IMR-90 (cell line): Measurements from ENCODE around the gene PMM1. TPM values are rescaled to one million over a fixed set of nuclear protein-coding genes. Genes with fewer than 3 reads are reported as not detected.
A peak's percentile ranks its signal among the peaks of the same experiment; 100 is the strongest.

Experiments
- ATAC-seq: fragments of 200-7000 bp; cut with Tn5 transposase; 2 replicates; pipeline ENCODE4 v1.9.1; 2020; ENCODE audit warnings: low read depth, mild to moderate bottlenecking, moderate library complexity
- BruUV-seq: library from RNA; stranded (reverse); fragments of 400-500 nt; replicated peaks from 2 replicates; lab custom pipeline; 2021; lab: Mats Ljungman, UMichigan
- CTCF ChIA-PET: fragments of 300-600 bp; formaldehyde crosslinking; extraction: SDS; loops from one replicate; lab custom pipeline; 2021; ENCODE audit warnings: antibody characterized with exemption; lab: Yijun Ruan, JAX
- POLR2A ChIA-PET: fragments of 300-600 bp; sonication (Branson Sonifier 250); formaldehyde crosslinking; loops from one replicate; lab custom pipeline; 2022; ENCODE audit warnings: antibody characterized with exemption; ENCODE audit not compliant: unreplicated experiment; lab: Charles Lee
- DNase-seq: peaks from one replicate; pipeline ENCODE4 v3.0.0; 2013
- H2AFZ ChIP-seq: replicated peaks from 2 replicates; pipeline ENCODE3; 2013; ENCODE audit warnings: low read length, mild to moderate bottlenecking; ENCODE audit not compliant: poor library complexity
- H2AK5ac ChIP-seq: 2 replicates; pipeline ENCODE4 v1.6.1; 2013; ENCODE audit warnings: low read depth, low read length, inconsistent platforms
- H2AK9ac ChIP-seq: replicated peaks from 2 replicates; pipeline ENCODE3; 2013; ENCODE audit warnings: mild to moderate bottlenecking, low read depth, low read length, moderate library complexity; ENCODE audit not compliant: poor library complexity
- H2BK120ac ChIP-seq: 2 replicates; pipeline ENCODE4 v1.6.1; 2013; ENCODE audit warnings: low read depth, low read length, inconsistent platforms
- H2BK15ac ChIP-seq: 3 replicates; pipeline ENCODE4 v1.6.1; 2013; ENCODE audit warnings: low read depth, low read length, inconsistent platforms
- H2BK20ac ChIP-seq: 2 replicates; pipeline ENCODE4 v1.6.1; 2013; ENCODE audit warnings: low read depth, mild to moderate bottlenecking, inconsistent platforms, low read length, moderate library complexity
- H2BK5ac ChIP-seq: 2 replicates; pipeline ENCODE4 v1.6.1; 2013; ENCODE audit warnings: mild to moderate bottlenecking, low read depth, low read length, inconsistent platforms; ENCODE audit not compliant: poor library complexity, severe bottlenecking
- H3K14ac ChIP-seq: replicated peaks from 2 replicates; pipeline ENCODE4 v1.6.1; 2013; ENCODE audit warnings: low read depth, low read length, inconsistent platforms
- H3K18ac ChIP-seq: 2 replicates; pipeline ENCODE4 v1.6.1; 2013; ENCODE audit warnings: low read depth, low read length, control low read depth
- H3K23ac ChIP-seq: 2 replicates; pipeline ENCODE4 v1.6.1; 2013; ENCODE audit warnings: low read depth, low read length, inconsistent platforms
- H3K27ac ChIP-seq: 2 replicates; pipeline ENCODE4 v1.5.1; 2013; ENCODE audit warnings: mild to moderate bottlenecking, control low read depth, low read length; ENCODE audit not compliant: insufficient read depth
- H3K27me3 ChIP-seq: 2 replicates; pipeline ENCODE4 v1.6.1; 2013; ENCODE audit warnings: low read length; ENCODE audit not compliant: control insufficient read depth, insufficient read depth
- H3K36me3 ChIP-seq: 2 replicates; pipeline ENCODE4 v1.6.1; 2013; ENCODE audit warnings: low read length, mixed read lengths; ENCODE audit not compliant: control insufficient read depth, insufficient read depth
- H3K4ac ChIP-seq: 2 replicates; pipeline ENCODE4 v1.6.1; 2013; ENCODE audit warnings: low read depth, low read length, inconsistent platforms
- H3K4me1 ChIP-seq: 2 replicates; pipeline ENCODE4 v1.6.1; 2013; ENCODE audit warnings: low read length, mixed read lengths; ENCODE audit not compliant: control insufficient read depth, insufficient read depth
- H3K4me2 ChIP-seq: 2 replicates; pipeline ENCODE4 v1.6.1; 2013; ENCODE audit warnings: low read depth, mild to moderate bottlenecking, control low read depth, low read length, moderate library complexity
- H3K4me3 ChIP-seq: 2 replicates; pipeline ENCODE4 v1.5.1; 2013; ENCODE audit warnings: low read depth, mild to moderate bottlenecking, control low read depth, low read length, moderate library complexity; ENCODE audit not compliant: insufficient read depth
- H3K56ac ChIP-seq: 2 replicates; pipeline ENCODE4 v1.6.1; 2013; ENCODE audit warnings: low read length, inconsistent platforms; ENCODE audit not compliant: insufficient read depth; ENCODE audit errors: extremely low read depth
- H3K79me1 ChIP-seq, 2 experiments: 2 replicates each; pipeline ENCODE4 v1.6.1; 2013; ENCODE audit warnings: low read length in 2 of 2, inconsistent platforms in 1 of 2, low read depth in 1 of 2
- H3K9ac ChIP-seq: 2 replicates; pipeline ENCODE4 v1.6.1; 2013; ENCODE audit warnings: low read depth, low read length, control low read depth
- H3K9me1 ChIP-seq: 2 replicates; pipeline ENCODE4 v1.6.1; 2013; ENCODE audit warnings: low read length, inconsistent platforms; ENCODE audit not compliant: insufficient read depth
- H3K9me3 ChIP-seq: 2 replicates; pipeline ENCODE4 v1.6.1; 2013; ENCODE audit warnings: low read length; ENCODE audit not compliant: control insufficient read depth, insufficient read depth
- H4K20me1 ChIP-seq: 2 replicates; pipeline ENCODE4 v1.6.1; 2013; ENCODE audit warnings: low read length, inconsistent platforms; ENCODE audit not compliant: insufficient read depth
- H4K5ac ChIP-seq: 2 replicates; pipeline ENCODE4 v1.6.1; 2013; ENCODE audit warnings: mild to moderate bottlenecking, low read depth, low read length, control low read depth
- H4K8ac ChIP-seq, 2 experiments: 2 replicates each; pipeline ENCODE4 v1.6.1; 2013; ENCODE audit warnings: low read depth in 2 of 2, low read length in 2 of 2, control low read depth in 1 of 2, inconsistent platforms in 1 of 2
- H4K91ac ChIP-seq: 2 replicates; pipeline ENCODE4 v1.6.1; 2013; ENCODE audit warnings: low read depth, low read length, inconsistent platforms; ENCODE audit not compliant: insufficient read depth
- BHLHE40 ChIP-seq: fragments of 150-350 bp; IDR thresholded peaks from 2 replicates; pipeline ENCODE4 v1.6.1; 2016; ENCODE audit warnings: mild to moderate bottlenecking, low read depth, low read length
- CEBPB ChIP-seq: IDR thresholded peaks from 2 replicates; pipeline ENCODE4 v1.6.1; 2012; ENCODE audit warnings: low read depth, low read length, improper control_type of control experiment
- CHD1 ChIP-seq: IDR thresholded peaks from 2 replicates; pipeline ENCODE4 v1.6.1; 2012; ENCODE audit warnings: low read depth, low read length, improper control_type of control experiment
- FOS ChIP-seq: fragments of 150-350 bp; IDR thresholded peaks from 2 replicates; pipeline ENCODE4 v1.6.1; 2016; ENCODE audit warnings: low read depth, low read length
- MAFK ChIP-seq: IDR thresholded peaks from 2 replicates; pipeline ENCODE4 v1.6.1; 2012; ENCODE audit warnings: low read depth, low read length, improper control_type of control experiment
- MAZ ChIP-seq: IDR thresholded peaks from 2 replicates; pipeline ENCODE4 v1.6.1; 2012; ENCODE audit warnings: low read depth, mild to moderate bottlenecking, low read length, improper control_type of control experiment, moderate library complexity, borderline replicate concordance
- MXI1 ChIP-seq: IDR thresholded peaks from 2 replicates; pipeline ENCODE4 v1.6.1; 2012; ENCODE audit warnings: low read depth, mild to moderate bottlenecking, low read length, moderate library complexity, borderline replicate concordance
- NFE2L2 ChIP-seq: fragments of 150-350 bp; IDR thresholded peaks from 2 replicates; pipeline ENCODE4 v1.6.1; 2016; ENCODE audit warnings: low read depth, mild to moderate bottlenecking, low read length
- POLR2A ChIP-seq: IDR thresholded peaks from 2 replicates; pipeline ENCODE4 v1.6.1; 2012; ENCODE audit warnings: mild to moderate bottlenecking, low read depth, low read length
- RAD21 ChIP-seq: IDR thresholded peaks from 2 replicates; pipeline ENCODE4 v1.6.1; 2012; ENCODE audit warnings: low read length, improper control_type of control experiment
- RCOR1 ChIP-seq: IDR thresholded peaks from 2 replicates; pipeline ENCODE4 v1.6.1; 2012; ENCODE audit warnings: mild to moderate bottlenecking, low read length, improper control_type of control experiment; ENCODE audit not compliant: insufficient replicate concordance
- RFX5 ChIP-seq: IDR thresholded peaks from 2 replicates; pipeline ENCODE4 v1.8.0; 2012; ENCODE audit warnings: low read depth, mild to moderate bottlenecking, low read length, moderate library complexity
- SMC3 ChIP-seq: fragments of 150-350 bp; IDR thresholded peaks from 2 replicates; pipeline ENCODE4 v1.6.1; 2016; ENCODE audit warnings: low read depth, mild to moderate bottlenecking, antibody characterized with exemption, low read length, moderate library complexity
- USF2 ChIP-seq: fragments of 150-350 bp; IDR thresholded peaks from 2 replicates; pipeline ENCODE4 v1.6.1; 2017; ENCODE audit warnings: mild to moderate bottlenecking, antibody characterized with exemption, low read length, low read depth
- WGBS, 2 experiments: methylation state at CpG; one replicate each; pipeline versions ENCODE4 v1.1.5 to v1.1.7; 2013; ENCODE audit warnings: missing lambda C conversion rate in 2 of 2; ENCODE audit not compliant: insufficient read length in 1 of 2; ENCODE audit errors: extremely low coverage in 2 of 2; 5-methylcytosine and 5-hydroxymethylcytosine counted together
- dilution Hi-C: fragments of 300-500 bp; cut with HindIII; formaldehyde crosslinking; loops from one replicate; pipeline ENCODE4 v1.14.3; 2018; ENCODE audit warnings: low sequenced_read_pairs; ENCODE audit not compliant: unreplicated experiment
- in situ Hi-C: fragments of 300-500 bp; cut with MboI; formaldehyde crosslinking; loops from 3 replicates; pipeline ENCODE4 v1.14.3; 2019; ENCODE audit warnings: low sequenced_read_pairs, inconsistent platforms, mixed read lengths
- intact Hi-C: fragments of 100-400 bp; cut with micrococcal nuclease; formaldehyde crosslinking; loops from 2 replicates; pipeline ENCODE4 v1.10.0; 2022
- polyA plus RNA-seq, 3 experiments: library from polyadenylated mRNA; depleted of rRNA; stranded (reverse); fragments of >200 nt; gene quantifications; 2 replicates each; pipeline ENCODE4 v1.2.3, GENCODE V29; 2012; ENCODE audit warnings: low replicate concordance in 1 of 3
- total RNA-seq: library from RNA; depleted of rRNA; stranded (reverse); fragments of >200 nt; gene quantifications from 2 replicates; pipeline ENCODE4 v1.2.3, GENCODE V29; 2012
- TF ChIP-seq, protein P1 (sequence below): fragments of 150-350 bp; IDR thresholded peaks from 2 replicates; pipeline ENCODE4 v1.6.1; 2016; ENCODE audit warnings: low read depth, mild to moderate bottlenecking, low read length, moderate library complexity, borderline replicate concordance
- TF ChIP-seq, protein P2 (sequence below): conservative IDR thresholded peaks from 2 replicates; pipeline ENCODE4 v1.5.1; 2012; ENCODE audit warnings: mild to moderate bottlenecking, low read depth, low read length, improper control_type of control experiment

Gene PMM1
- total and polyA plus RNA-seq, 2 of the 4 experiments (the other 2 are of a cell fraction): 22.8 to 92.8 TPM

DNA sequence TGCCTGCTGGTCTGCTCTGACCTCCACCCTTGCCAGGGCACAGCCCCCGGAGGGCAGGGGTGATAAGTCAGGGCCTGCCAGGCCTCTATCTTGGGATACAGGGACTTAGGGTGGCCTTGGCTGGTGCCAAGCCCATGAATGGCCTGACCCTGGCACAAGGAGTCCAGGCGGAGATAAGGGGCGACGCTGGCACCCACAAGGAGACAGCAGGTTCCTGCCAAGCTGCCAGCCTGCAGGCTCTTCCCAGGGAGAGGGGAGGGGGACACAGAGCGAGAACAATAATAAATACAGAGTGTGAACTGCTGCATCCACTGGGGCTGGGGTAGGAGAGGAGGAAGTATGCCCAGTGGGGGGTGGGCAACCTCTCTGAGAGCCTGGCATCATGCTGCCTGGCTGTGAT is 27.9 kb downstream of the PMM1 start:
- POLR2A ChIA-PET: no interaction called here
- H3K9ac ChIP-seq: peak overlapping the region; percentile 83

More for the DNA sequence above, 27.9 kb downstream of the PMM1 start:
- Histone ChIP-seq H2BK120ac (peak overlapping the region; percentile 92), H4K8ac (peak overlapping the region in 1 of 2 experiments; percentile 87; a peak in 2 of 4 replicates), H3K4ac (peak overlapping the region; percentile 98), H3K4me1 (peaks cover 32% of the 10 kb centered on the region), H3K36me3 (peaks cover 3% of the 10 kb centered on the region; the same call in 1 of the 2 replicates), H3K9me1 (peaks cover 29% of the 10 kb centered on the region), H3K9me3 (no peaks in the 10 kb centered on the region), H3K56ac (peak overlapping the region; percentile 69; the same call in 1 of the 2 replicates), H2BK20ac (peak overlapping the region; percentile 65; the same call in 1 of the 2 replicates), H4K91ac (peak overlapping the region; percentile 89), H3K79me1 (peaks cover 8 to 69% of the 10 kb centered on the region in 2 experiments; a peak in 3 of 4 replicates), H3K14ac (peak overlapping the region; percentile 98), H3K4me3 (peak overlapping the region; percentile 80), H3K23ac (peak overlapping the region; percentile 96), H3K27me3 (no peaks in the 10 kb centered on the region), H3K18ac (no peak overlapping the region; the same call in 1 of the 2 replicates), H2BK15ac (peak overlapping the region; percentile 98; the same call in 2 of the 3 replicates), H2AK9ac (peak overlapping the region; percentile 99), H2AFZ (peak overlapping the region; percentile 88), H4K5ac (no peak overlapping the region), H2AK5ac (peak overlapping the region; percentile 98), H3K27ac (peak overlapping the region; percentile 73), H3K4me2 (peak overlapping the region; percentile 94), H2BK5ac (peak overlapping the region; percentile 85), H4K20me1 (peaks cover 3% of the 10 kb centered on the region)
- DNase-seq (no peak), ATAC-seq (no peak)
- dilution Hi-C loops: no loop called here
- CTCF ChIA-PET: interaction anchor here (0.5 to 0.7 kb wide), 2 partner anchors 20 to 195 kb away, joined by 3 to 4 read pairs; no protein-coding TSS in a partner anchor
- in situ Hi-C loops: no loop called here
- no TSS peak for BruUV-seq
- no CpG with 5 or more reads among the region's 5 CpGs for WGBS, 2 experiments
- intact Hi-C loops: no loop called here
- TF ChIP-seq NFE2L2: no peak
- no peak for TF ChIP-seq RFX5
- TF ChIP-seq SMC3: no peak
- TF ChIP-seq RAD21: no peak
- TF ChIP-seq POLR2A: no peak
- no peak for TF ChIP-seq BHLHE40
- TF ChIP-seq FOS: no peak
- TF ChIP-seq, protein P1, sequence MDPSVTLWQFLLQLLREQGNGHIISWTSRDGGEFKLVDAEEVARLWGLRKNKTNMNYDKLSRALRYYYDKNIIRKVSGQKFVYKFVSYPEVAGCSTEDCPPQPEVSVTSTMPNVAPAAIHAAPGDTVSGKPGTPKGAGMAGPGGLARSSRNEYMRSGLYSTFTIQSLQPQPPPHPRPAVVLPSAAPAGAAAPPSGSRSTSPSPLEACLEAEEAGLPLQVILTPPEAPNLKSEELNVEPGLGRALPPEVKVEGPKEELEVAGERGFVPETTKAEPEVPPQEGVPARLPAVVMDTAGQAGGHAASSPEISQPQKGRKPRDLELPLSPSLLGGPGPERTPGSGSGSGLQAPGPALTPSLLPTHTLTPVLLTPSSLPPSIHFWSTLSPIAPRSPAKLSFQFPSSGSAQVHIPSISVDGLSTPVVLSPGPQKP: no peak
- no peak for TF ChIP-seq CEBPB
- no peak for TF ChIP-seq RCOR1
- no peak for TF ChIP-seq MAFK
- no peak for TF ChIP-seq USF2
- no peak for TF ChIP-seq MXI1
- TF ChIP-seq, protein P2, sequence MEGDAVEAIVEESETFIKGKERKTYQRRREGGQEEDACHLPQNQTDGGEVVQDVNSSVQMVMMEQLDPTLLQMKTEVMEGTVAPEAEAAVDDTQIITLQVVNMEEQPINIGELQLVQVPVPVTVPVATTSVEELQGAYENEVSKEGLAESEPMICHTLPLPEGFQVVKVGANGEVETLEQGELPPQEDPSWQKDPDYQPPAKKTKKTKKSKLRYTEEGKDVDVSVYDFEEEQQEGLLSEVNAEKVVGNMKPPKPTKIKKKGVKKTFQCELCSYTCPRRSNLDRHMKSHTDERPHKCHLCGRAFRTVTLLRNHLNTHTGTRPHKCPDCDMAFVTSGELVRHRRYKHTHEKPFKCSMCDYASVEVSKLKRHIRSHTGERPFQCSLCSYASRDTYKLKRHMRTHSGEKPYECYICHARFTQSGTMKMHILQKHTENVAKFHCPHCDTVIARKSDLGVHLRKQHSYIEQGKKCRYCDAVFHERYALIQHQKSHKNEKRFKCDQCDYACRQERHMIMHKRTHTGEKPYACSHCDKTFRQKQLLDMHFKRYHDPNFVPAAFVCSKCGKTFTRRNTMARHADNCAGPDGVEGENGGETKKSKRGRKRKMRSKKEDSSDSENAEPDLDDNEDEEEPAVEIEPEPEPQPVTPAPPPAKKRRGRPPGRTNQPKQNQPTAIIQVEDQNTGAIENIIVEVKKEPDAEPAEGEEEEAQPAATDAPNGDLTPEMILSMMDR: no peak
- no peak for TF ChIP-seq CHD1
- no peak for TF ChIP-seq MAZ
